ENCODE measurements around the gene RLN2.
"Not testable (repeated sequence)": the region's sequence is repeated elsewhere in the genome, so short reads cannot be mapped to it uniquely, and the experiment has no call there.

- not testable (repeated sequence) for TF ChIP-seq CTCF, POLR2A (IDR thresholded peaks at IDR 0.05)
These were observed 26.8 kb upstream of the RLN2 start for GRCh38 chr9:5331276-5331675.
